GM12878 (cell line): ENCODE data around the gene MAN1B1.

Experiments used
- GABPA ChIP-seq: IDR thresholded peaks from 2 replicates; pipeline ENCODE4 v1.6.1; 2014; ENCODE audit warnings: antibody characterized with exemption, low read depth, mild to moderate bottlenecking, inconsistent platforms
- ZBED1 ChIP-seq: IDR thresholded peaks from 2 replicates; pipeline ENCODE4 v1.6.1; 2016; ENCODE audit warnings: borderline replicate concordance
- TF ChIP-seq, protein P1 (sequence below): IDR thresholded peaks from 2 replicates; pipeline ENCODE4 v1.6.1; 2011; ENCODE audit warnings: low read depth, low read length, improper control_type of control experiment, borderline replicate concordance
- TF ChIP-seq, protein P2 (sequence below): fragments of 450-650 bp; IDR thresholded peaks from 2 replicates; pipeline ENCODE4 v1.6.1; 2017; ENCODE audit warnings: mild to moderate bottlenecking, moderate library complexity
- TF ChIP-seq, protein P3 (sequence below): fragments of 450-650 bp; IDR thresholded peaks from 2 replicates; pipeline ENCODE4 v1.6.1; 2017; ENCODE audit warnings: mild to moderate bottlenecking, low read depth, inconsistent platforms; ENCODE audit not compliant: poor library complexity, severe bottlenecking

DNA sequence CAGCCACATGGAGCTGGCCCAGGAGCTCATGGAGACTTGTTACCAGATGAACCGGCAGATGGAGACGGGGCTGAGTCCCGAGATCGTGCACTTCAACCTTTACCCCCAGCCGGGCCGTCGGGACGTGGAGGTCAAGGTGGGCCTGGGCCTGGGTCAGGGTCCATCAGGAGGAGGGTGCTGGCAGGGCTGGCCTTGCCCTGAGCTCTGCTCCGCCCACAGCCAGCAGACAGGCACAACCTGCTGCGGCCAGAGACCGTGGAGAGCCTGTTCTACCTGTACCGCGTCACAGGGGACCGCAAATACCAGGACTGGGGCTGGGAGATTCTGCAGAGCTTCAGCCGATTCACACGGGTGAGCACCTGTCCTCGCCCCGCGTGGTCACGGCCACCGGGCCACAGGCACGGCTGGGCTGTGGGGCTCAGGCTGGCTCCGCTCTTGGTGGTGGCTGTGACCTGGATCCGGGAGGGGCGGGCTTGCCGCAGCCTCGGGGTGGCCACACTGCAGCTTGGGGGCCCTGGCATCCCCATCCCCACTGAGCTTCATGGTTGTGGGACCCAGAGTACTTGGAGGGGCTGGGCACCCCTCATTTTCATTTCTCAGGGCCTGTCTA, 20.6 kb downstream of the MAN1B1 start:
- TF ChIP-seq ZBED1 (no peak), GABPA (no peak)
- TF ChIP-seq, protein P1, sequence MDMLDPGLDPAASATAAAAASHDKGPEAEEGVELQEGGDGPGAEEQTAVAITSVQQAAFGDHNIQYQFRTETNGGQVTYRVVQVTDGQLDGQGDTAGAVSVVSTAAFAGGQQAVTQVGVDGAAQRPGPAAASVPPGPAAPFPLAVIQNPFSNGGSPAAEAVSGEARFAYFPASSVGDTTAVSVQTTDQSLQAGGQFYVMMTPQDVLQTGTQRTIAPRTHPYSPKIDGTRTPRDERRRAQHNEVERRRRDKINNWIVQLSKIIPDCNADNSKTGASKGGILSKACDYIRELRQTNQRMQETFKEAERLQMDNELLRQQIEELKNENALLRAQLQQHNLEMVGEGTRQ: no peak
- TF ChIP-seq, protein P2, sequence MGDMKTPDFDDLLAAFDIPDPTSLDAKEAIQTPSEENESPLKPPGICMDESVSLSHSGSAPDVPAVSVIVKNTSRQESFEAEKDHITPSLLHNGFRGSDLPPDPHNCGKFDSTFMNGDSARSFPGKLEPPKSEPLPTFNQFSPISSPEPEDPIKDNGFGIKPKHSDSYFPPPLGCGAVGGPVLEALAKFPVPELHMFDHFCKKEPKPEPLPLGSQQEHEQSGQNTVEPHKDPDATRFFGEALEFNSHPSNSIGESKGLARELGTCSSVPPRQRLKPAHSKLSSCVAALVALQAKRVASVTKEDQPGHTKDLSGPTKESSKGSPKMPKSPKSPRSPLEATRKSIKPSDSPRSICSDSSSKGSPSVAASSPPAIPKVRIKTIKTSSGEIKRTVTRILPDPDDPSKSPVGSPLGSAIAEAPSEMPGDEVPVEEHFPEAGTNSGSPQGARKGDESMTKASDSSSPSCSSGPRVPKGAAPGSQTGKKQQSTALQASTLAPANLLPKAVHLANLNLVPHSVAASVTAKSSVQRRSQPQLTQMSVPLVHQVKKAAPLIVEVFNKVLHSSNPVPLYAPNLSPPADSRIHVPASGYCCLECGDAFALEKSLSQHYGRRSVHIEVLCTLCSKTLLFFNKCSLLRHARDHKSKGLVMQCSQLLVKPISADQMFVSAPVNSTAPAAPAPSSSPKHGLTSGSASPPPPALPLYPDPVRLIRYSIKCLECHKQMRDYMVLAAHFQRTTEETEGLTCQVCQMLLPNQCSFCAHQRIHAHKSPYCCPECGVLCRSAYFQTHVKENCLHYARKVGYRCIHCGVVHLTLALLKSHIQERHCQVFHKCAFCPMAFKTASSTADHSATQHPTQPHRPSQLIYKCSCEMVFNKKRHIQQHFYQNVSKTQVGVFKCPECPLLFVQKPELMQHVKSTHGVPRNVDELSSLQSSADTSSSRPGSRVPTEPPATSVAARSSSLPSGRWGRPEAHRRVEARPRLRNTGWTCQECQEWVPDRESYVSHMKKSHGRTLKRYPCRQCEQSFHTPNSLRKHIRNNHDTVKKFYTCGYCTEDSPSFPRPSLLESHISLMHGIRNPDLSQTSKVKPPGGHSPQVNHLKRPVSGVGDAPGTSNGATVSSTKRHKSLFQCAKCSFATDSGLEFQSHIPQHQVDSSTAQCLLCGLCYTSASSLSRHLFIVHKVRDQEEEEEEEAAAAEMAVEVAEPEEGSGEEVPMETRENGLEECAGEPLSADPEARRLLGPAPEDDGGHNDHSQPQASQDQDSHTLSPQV: no peak
- TF ChIP-seq, protein P3, sequence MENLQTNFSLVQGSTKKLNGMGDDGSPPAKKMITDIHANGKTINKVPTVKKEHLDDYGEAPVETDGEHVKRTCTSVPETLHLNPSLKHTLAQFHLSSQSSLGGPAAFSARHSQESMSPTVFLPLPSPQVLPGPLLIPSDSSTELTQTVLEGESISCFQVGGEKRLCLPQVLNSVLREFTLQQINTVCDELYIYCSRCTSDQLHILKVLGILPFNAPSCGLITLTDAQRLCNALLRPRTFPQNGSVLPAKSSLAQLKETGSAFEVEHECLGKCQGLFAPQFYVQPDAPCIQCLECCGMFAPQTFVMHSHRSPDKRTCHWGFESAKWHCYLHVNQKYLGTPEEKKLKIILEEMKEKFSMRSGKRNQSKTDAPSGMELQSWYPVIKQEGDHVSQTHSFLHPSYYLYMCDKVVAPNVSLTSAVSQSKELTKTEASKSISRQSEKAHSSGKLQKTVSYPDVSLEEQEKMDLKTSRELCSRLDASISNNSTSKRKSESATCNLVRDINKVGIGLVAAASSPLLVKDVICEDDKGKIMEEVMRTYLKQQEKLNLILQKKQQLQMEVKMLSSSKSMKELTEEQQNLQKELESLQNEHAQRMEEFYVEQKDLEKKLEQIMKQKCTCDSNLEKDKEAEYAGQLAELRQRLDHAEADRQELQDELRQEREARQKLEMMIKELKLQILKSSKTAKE: no peak
